ENCODE results near the gene AZIN2.
"Not testable (repeated sequence)": the region's sequence is repeated elsewhere in the genome, so short reads cannot be mapped to it uniquely, and the experiment has no call there.

Gene AZIN2
- 0.60 to 10.8 (median 6.3) reads per million in 3 experiments for total RNA-seq

- DNase-seq = peak; percentile 93
Measured at GRCh38 chr1:33080885-33081553, at the start of gene AZIN2. TSS of gene AZIN2 (plus strand) at chr1:33081153. CDS start at chr1:33082250, 1,097 bp downstream.

- DNase-seq = no peak
Measured at GRCh38 chr1:33031506-33031905, 49.4 kb upstream of the AZIN2 start.

GRCh38 chr1:33032126-33032869, 48.7 kb upstream of the AZIN2 start:
- DNase-seq = no peak

GRCh38 chr1:33036051-33036525, 44.9 kb upstream of the AZIN2 start:
- no peak for DNase-seq

- DNase-seq = peak; percentile 84
Measured at GRCh38 chr1:33036526-33037503, 44.1 kb upstream of the AZIN2 start, which contains the start of gene AK2. TSS of gene AK2 (minus strand) at chr1:33036883. CDS start at chr1:33036828, 55 bp downstream.

- no peak for DNase-seq
Measured at GRCh38 chr1:33039840-33040239, 41.1 kb upstream of the AZIN2 start.

- DNase-seq = no peak
Measured at GRCh38 chr1:33041026-33041425, 39.9 kb upstream of the AZIN2 start.

- DNase-seq = no peak
Measured at GRCh38 chr1:33042831-33043230, 38.1 kb upstream of the AZIN2 start.

- no peak for DNase-seq
Measured at GRCh38 chr1:33043267-33044092, 37.5 kb upstream of the AZIN2 start.

GRCh38 chr1:33045246-33045645, 35.7 kb upstream of the AZIN2 start:
- DNase-seq = no peak

- DNase-seq = peak; percentile 43
Measured at GRCh38 chr1:33045814-33046213, 35.1 kb upstream of the AZIN2 start.

GRCh38 chr1:33046234-33046633, 34.7 kb upstream of the AZIN2 start:
- DNase-seq = not testable (repeated sequence)

- DNase-seq = no peak
Measured at GRCh38 chr1:33047290-33047689, 33.7 kb upstream of the AZIN2 start.

GRCh38 chr1:33047839-33048305, 33.1 kb upstream of the AZIN2 start:
- DNase-seq = no peak

- no peak for DNase-seq
Measured at GRCh38 chr1:33048426-33048825, 32.5 kb upstream of the AZIN2 start.

GRCh38 chr1:33049371-33049770, 31.6 kb upstream of the AZIN2 start:
- no peak for DNase-seq

GRCh38 chr1:33050221-33051076, 30.5 kb upstream of the AZIN2 start:
- DNase-seq = no peak

- DNase-seq = peak; percentile 21
Measured at GRCh38 chr1:33055210-33056008, 25.5 kb upstream of the AZIN2 start.

- no peak for DNase-seq
Measured at GRCh38 chr1:33056426-33056825, 24.5 kb upstream of the AZIN2 start.

GRCh38 chr1:33057095-33057494, 23.9 kb upstream of the AZIN2 start:
- DNase-seq = no peak
